K562 (cell line): ENCODE measurements around the gene GIPC3. TPM values are rescaled to one million over a fixed set of nuclear protein-coding genes. Genes with fewer than 3 reads are reported as not detected.
A peak's percentile ranks its signal among the peaks of the same experiment; 100 is the strongest.

Experiments
- ATAC-seq: fragments of 200-7000 bp; cut with Tn5 transposase; 3 replicates; pipeline ENCODE4 v1.9.1; 2020; ENCODE audit warnings: moderate library complexity
- BruUV-seq: library from RNA; stranded (reverse); fragments of 400-500 nt; replicated peaks from 2 replicates; lab custom pipeline; 2021; lab: Mats Ljungman, UMichigan
- CTCF ChIA-PET: fragments of 300-600 bp; formaldehyde crosslinking; extraction: SDS; loops from one replicate; lab custom pipeline; 2021; ENCODE audit warnings: low intra/inter-chr PET ratio; lab: Yijun Ruan, JAX
- POLR2A ChIA-PET: fragments of 300-600, 350-650 bp; sonication (Branson Sonifier 250); formaldehyde crosslinking; extraction: SDS; loops from one replicate; lab custom pipeline; 2021; ENCODE audit warnings: antibody characterized with exemption, inconsistent platforms; lab: Yijun Ruan, JAX
- DNase-seq, 4 experiments: peaks; one replicate each; pipeline versions ENCODE4 v3.0.0 to v3.0.0-alpha.2; 2011 to 2018; ENCODE audit warnings: low spot score in 3 of 4, mixed read lengths in 3 of 4; ENCODE audit errors: extremely low read depth in 1 of 4
- FAIRE-seq: peaks from 2 replicates; lab custom pipeline; 2011; peaks lifted over from hg19 to GRCh38; lab: Jason Lieb, UNC
- H2AFZ ChIP-seq: 2 replicates; pipeline ENCODE4 v1.6.0; 2011; ENCODE audit warnings: low read depth, low read length, control low read depth, inconsistent platforms
- H3K27ac ChIP-seq: fragments of 200-600 bp; 3 replicates; pipeline ENCODE4 v1.8.0; 2011; ENCODE audit warnings: low read depth, mild to moderate bottlenecking, control low read depth, inconsistent platforms, low read length, moderate library complexity, mixed read lengths; ENCODE audit errors: extremely low read depth
- H3K27me3 ChIP-seq, 2 experiments: fragments of 300-600 bp in 1 of 2; 2 replicates in 1 of 2; 3 replicates in 1 of 2; pipeline versions ENCODE4 v1.6.0 to v1.8.0; 2011; ENCODE audit warnings: inconsistent platforms in 2 of 2, low read length in 2 of 2, mild to moderate bottlenecking in 1 of 2, mixed read lengths in 1 of 2, moderate library complexity in 1 of 2; ENCODE audit not compliant: control insufficient read depth in 2 of 2, insufficient read depth in 2 of 2
- H3K36me3 ChIP-seq: fragments of 300-600 bp; 3 replicates; pipeline ENCODE4 v1.8.0; 2011; ENCODE audit warnings: mild to moderate bottlenecking, low read length, inconsistent platforms; ENCODE audit not compliant: control insufficient read depth, insufficient read depth
- H3K4me1 ChIP-seq, 2 experiments: fragments of 200-600 bp in 1 of 2; replicated peaks in 1 of 2; 2 replicates in 1 of 2; 3 replicates in 1 of 2; pipeline versions ENCODE4 v1.5.1 to v1.8.0; 2011; ENCODE audit warnings: inconsistent platforms in 2 of 2, low read length in 2 of 2, mild to moderate bottlenecking in 1 of 2, mixed read lengths in 1 of 2, moderate library complexity in 1 of 2; ENCODE audit not compliant: control insufficient read depth in 2 of 2, insufficient read depth in 2 of 2
- H3K4me2 ChIP-seq: 2 replicates; pipeline ENCODE4 v1.6.1; 2011; ENCODE audit warnings: low read length, control low read depth, inconsistent platforms, mixed read lengths; ENCODE audit not compliant: insufficient read depth
- H3K4me3 ChIP-seq: fragments of 200-600 bp; sonication (generic), shearing (Covaris generic); 2 replicates; pipeline ENCODE4 v1.5.1; 2016; ENCODE audit warnings: control low read depth, inconsistent platforms
- H3K79me2 ChIP-seq: fragments of 200-600 bp; 3 replicates; pipeline ENCODE4 v1.8.0; 2011; ENCODE audit warnings: low read length, inconsistent platforms; ENCODE audit not compliant: control insufficient read depth, insufficient read depth
- H3K9ac ChIP-seq, 2 experiments: 2 replicates each; pipeline versions ENCODE4 v1.6.0 to v1.6.1; 2011; ENCODE audit warnings: low read depth in 2 of 2, low read length in 2 of 2, control low read depth in 1 of 2, inconsistent platforms in 1 of 2, mild to moderate bottlenecking in 1 of 2, mixed read lengths in 1 of 2; ENCODE audit not compliant: insufficient read depth in 1 of 2
- H3K9me1 ChIP-seq: one replicate; pipeline ENCODE4 v1.6.0; 2011; ENCODE audit warnings: inconsistent platforms, mild to moderate bottlenecking, low read length, moderate library complexity; ENCODE audit not compliant: control insufficient read depth, insufficient read depth
- H3K9me3 ChIP-seq: replicated peaks from 2 replicates; pipeline ENCODE4 v1.5.1; 2011; ENCODE audit warnings: low read depth, low read length, inconsistent platforms; ENCODE audit not compliant: control insufficient read depth, insufficient read depth
- H4K20me1 ChIP-seq: replicated peaks from 2 replicates; pipeline ENCODE4 v1.6.1; 2011; ENCODE audit warnings: low read length, inconsistent platforms, mixed read lengths; ENCODE audit not compliant: control insufficient read depth, insufficient read depth
- BCOR ChIP-seq: fragments of 450-650 bp; IDR thresholded peaks from 2 replicates; pipeline ENCODE4 v1.6.1; 2016
- CBX1 ChIP-seq: sonication (generic); IDR thresholded peaks from 2 replicates; pipeline ENCODE4 v1.6.1; 2016; ENCODE audit warnings: antibody characterized with exemption, low read depth, mild to moderate bottlenecking
- CBX3 ChIP-seq, 2 experiments: IDR thresholded peaks; 1 replicate in 1 of 2; 2 replicates in 1 of 2; pipeline ENCODE4 v1.6.1; 2012; ENCODE audit warnings: inconsistent platforms in 2 of 2, low read length in 2 of 2, borderline replicate concordance in 1 of 2, control low read depth in 1 of 2
- CHD4 ChIP-seq: fragments of 200-600 bp; sonication (generic); IDR thresholded peaks from 3 replicates; pipeline ENCODE4 v1.6.1; 2012; ENCODE audit warnings: low read depth, mild to moderate bottlenecking, mixed read lengths, low read length, inconsistent platforms; ENCODE audit not compliant: insufficient read depth, insufficient replicate concordance, poor library complexity, severe bottlenecking
- HDAC2 ChIP-seq: fragments of 450-650 bp; IDR thresholded peaks from 2 replicates; pipeline ENCODE4 v1.6.1; 2016; ENCODE audit warnings: mild to moderate bottlenecking
- HDGF ChIP-seq: fragments of 450-650 bp; IDR thresholded peaks from 2 replicates; pipeline ENCODE4 v1.6.1; 2016
- IRF2 ChIP-seq: sonication (generic); formaldehyde crosslinking; IDR thresholded peaks from 2 replicates; pipeline ENCODE4 v1.8.1; 2022; ENCODE audit warnings: mild to moderate bottlenecking, missing genetic modification reagents
- NFIC ChIP-seq: fragments of 450-650 bp; IDR thresholded peaks from 2 replicates; pipeline ENCODE4 v1.6.1; 2017; ENCODE audit warnings: mild to moderate bottlenecking, inconsistent platforms
- PTBP1 ChIP-seq: fragments of 200-400 bp; formaldehyde crosslinking; IDR thresholded peaks from 2 replicates; pipeline ENCODE4 v1.6.1; 2017; ENCODE audit warnings: low read depth, low read length
- RBM25 ChIP-seq: fragments of 200-400 bp; formaldehyde crosslinking; IDR thresholded peaks from 2 replicates; pipeline ENCODE4 v1.6.1; 2018; ENCODE audit warnings: low read length, low read depth, moderate library complexity; ENCODE audit not compliant: severe bottlenecking
- ZNF121 ChIP-seq: sonication (generic); formaldehyde crosslinking; conservative IDR thresholded peaks from 2 replicates; pipeline ENCODE4 v1.8.0; 2022; ENCODE audit warnings: missing genetic modification reagents
- ZNF134 ChIP-seq: fragments of 250-450 bp; sonication (Bioruptor Pico); conservative IDR thresholded peaks from 2 replicates; pipeline ENCODE4 v1.4.0; 2020
- ZNF24 ChIP-seq: fragments of 450-650 bp; IDR thresholded peaks from 2 replicates; pipeline ENCODE4 v1.6.1; 2016
- ZNF431 ChIP-seq: sonication (generic); formaldehyde crosslinking; IDR thresholded peaks from 2 replicates; pipeline ENCODE4 v1.8.0; 2022; ENCODE audit warnings: mild to moderate bottlenecking, missing genetic modification reagents
- WGBS: fragments of 100-300 bp; shearing (Covaris generic); methylation state at CpG from one replicate; pipeline ENCODE4 v1.1.6; 2016; ENCODE audit warnings: low coverage, mixed read lengths; ENCODE audit not compliant: insufficient coverage; ENCODE audit errors: missing lambda C conversion rate; 5-methylcytosine and 5-hydroxymethylcytosine counted together
- in situ Hi-C: fragments of 300-500 bp; cut with MboI; formaldehyde crosslinking; loops from 4 replicates; pipeline ENCODE4 v1.15.0; 2018; ENCODE audit warnings: inconsistent platforms, mixed read lengths
- intact Hi-C: fragments of 100-400 bp; cut with micrococcal nuclease; formaldehyde crosslinking; loops from 2 replicates; pipeline ENCODE4 v1.14.2; 2022
- polyA plus RNA-seq, 8 experiments: library from polyadenylated mRNA; depleted of rRNA in 4 of 8; stranded (reverse) in 5 of 8; unstranded in 3 of 8; fragments of >200 nt; fragmentation: Nextera tagmentation in 2 of 8; fragmentation: Illumina TruSeq in 1 of 8; extraction: Ambion mirVana in 2 of 8; extraction: Trizol in 1 of 8; gene quantifications; 2 replicates each; pipeline versions ENCODE4 v1.2.1 to v1.2.3, GENCODE V29; 2011 to 2014; ENCODE audit warnings: inconsistent platforms in 1 of 8, missing spikeins in 1 of 8
- total RNA-seq, 7 experiments: library from RNA; depleted of rRNA in 6 of 7; stranded (reverse); fragments of >200 nt in 6 of 7; fragmentation: Illumina TruSeq in 2 of 7; extraction: Trizol in 2 of 7; gene quantifications; 2 replicates each; pipeline versions ENCODE4 v1.2.1 to v1.2.3, GENCODE V29; 2011 to 2021; ENCODE audit warnings: low replicate concordance in 1 of 7
- TF ChIP-seq, protein P1 (sequence below): conservative IDR thresholded peaks from 2 replicates; pipeline ENCODE4 v1.6.1; 2011; ENCODE audit warnings: low read depth, mild to moderate bottlenecking, low read length; ENCODE audit not compliant: control insufficient read depth
- TF ChIP-seq, protein P2 (sequence below): sonication (generic); formaldehyde crosslinking; IDR thresholded peaks from 2 replicates; pipeline ENCODE4 v1.4.0; 2020; ENCODE audit warnings: mild to moderate bottlenecking, missing genetic modification reagents

The GIPC3 gene
- total and polyA plus RNA-seq, 9 of the 15 experiments (the other 6 are each of a cell fraction or from before 2014, with no cell fraction given): 0.03 to 3.6 (median 1.5) TPM; not detected in 1

DNA sequence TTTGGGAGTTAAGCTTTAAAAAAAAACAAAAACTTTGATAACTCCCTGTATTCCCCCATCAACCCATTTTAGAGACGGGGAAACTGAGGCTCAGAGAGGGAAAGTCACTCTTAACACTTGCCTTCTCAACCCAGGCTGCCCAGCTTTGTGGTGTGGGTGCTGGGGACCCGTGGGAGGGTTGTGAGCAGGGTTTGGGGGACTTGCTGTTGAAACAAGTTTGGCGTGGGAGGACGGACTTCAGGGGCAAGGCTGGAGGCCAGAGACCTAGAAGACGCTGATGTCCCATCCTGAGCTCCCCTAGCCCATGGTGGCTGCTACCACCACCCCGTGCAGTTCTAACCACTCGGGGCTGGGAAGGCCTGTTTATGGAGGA is 42.1 kb downstream of the GIPC3 start:
- Histone ChIP-seq H3K4me1 (peaks cover 0 to 45% of the 10 kb centered on the region in 2 experiments; a peak in 3 of 5 replicates), H3K9me1 (no peaks in the 10 kb centered on the region), H4K20me1 (peaks cover 11% of the 10 kb centered on the region; the same call in 1 of the 2 replicates), H3K27me3 (no peaks in the 10 kb centered on the region), H3K27ac (no peak overlapping the region), H3K4me2 (peak overlapping the region; percentile 93), H3K9me3 (no peaks in the 10 kb centered on the region), H3K79me2 (peaks cover 28% of the 10 kb centered on the region), H3K9ac (no peak overlapping the region), H3K4me3 (no peak overlapping the region), H2AFZ (peak overlapping the region; percentile 88), H3K36me3 (peaks cover 29% of the 10 kb centered on the region; the same call in 1 of the 3 replicates)
- ATAC-seq (no peak), DNase-seq (no peak), FAIRE-seq (no peak)
- ChIA-PET POLR2A (interaction anchor here (0.5 to 1.1 kb wide), 7 partner anchors 12 to 353 kb away, joined by 3 to 5 read pairs (median 3); no protein-coding TSS in a partner anchor), CTCF (no interaction called here)
- 53% methylated on average over 7 of the region's 7 CpGs for WGBS
- in situ Hi-C loops: no loop called here
- intact Hi-C loops: no loop called here
- no TSS peak for BruUV-seq
- peak; percentile 99 for TF ChIP-seq HDAC2
- no peak for TF ChIP-seq ZNF134 (CRISPR knock-in tag)
- TF ChIP-seq ZNF121 (CRISPR knock-in tag): peak; percentile 43; the same call in 1 of the 2 replicates
- peak; percentile 98 for TF ChIP-seq RBM25
- TF ChIP-seq ZNF24: 0 out of 2 replicates have a peak, but pooled peaks have one; percentile 41
- peak; percentile 100 for TF ChIP-seq BCOR
- TF ChIP-seq, protein P1, sequence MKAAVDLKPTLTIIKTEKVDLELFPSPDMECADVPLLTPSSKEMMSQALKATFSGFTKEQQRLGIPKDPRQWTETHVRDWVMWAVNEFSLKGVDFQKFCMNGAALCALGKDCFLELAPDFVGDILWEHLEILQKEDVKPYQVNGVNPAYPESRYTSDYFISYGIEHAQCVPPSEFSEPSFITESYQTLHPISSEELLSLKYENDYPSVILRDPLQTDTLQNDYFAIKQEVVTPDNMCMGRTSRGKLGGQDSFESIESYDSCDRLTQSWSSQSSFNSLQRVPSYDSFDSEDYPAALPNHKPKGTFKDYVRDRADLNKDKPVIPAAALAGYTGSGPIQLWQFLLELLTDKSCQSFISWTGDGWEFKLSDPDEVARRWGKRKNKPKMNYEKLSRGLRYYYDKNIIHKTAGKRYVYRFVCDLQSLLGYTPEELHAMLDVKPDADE: 0 out of 2 replicates have a peak, but pooled peaks have one; percentile 51
- TF ChIP-seq, protein P2, sequence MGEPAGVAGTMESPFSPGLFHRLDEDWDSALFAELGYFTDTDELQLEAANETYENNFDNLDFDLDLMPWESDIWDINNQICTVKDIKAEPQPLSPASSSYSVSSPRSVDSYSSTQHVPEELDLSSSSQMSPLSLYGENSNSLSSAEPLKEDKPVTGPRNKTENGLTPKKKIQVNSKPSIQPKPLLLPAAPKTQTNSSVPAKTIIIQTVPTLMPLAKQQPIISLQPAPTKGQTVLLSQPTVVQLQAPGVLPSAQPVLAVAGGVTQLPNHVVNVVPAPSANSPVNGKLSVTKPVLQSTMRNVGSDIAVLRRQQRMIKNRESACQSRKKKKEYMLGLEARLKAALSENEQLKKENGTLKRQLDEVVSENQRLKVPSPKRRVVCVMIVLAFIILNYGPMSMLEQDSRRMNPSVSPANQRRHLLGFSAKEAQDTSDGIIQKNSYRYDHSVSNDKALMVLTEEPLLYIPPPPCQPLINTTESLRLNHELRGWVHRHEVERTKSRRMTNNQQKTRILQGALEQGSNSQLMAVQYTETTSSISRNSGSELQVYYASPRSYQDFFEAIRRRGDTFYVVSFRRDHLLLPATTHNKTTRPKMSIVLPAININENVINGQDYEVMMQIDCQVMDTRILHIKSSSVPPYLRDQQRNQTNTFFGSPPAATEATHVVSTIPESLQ (CRISPR knock-in tag): 0 out of 2 replicates have a peak, but pooled peaks have one; percentile 25
- no peak for TF ChIP-seq ZNF431 (CRISPR knock-in tag)
- TF ChIP-seq CHD4: peak; percentile 100
- peak; percentile 94; the same call in 1 of the 2 replicates for TF ChIP-seq PTBP1
- 0 out of 2 replicates have a peak, but pooled peaks have one; percentile 11 for TF ChIP-seq NFIC
- peak in 1 of 2 experiments; percentile 95; a peak in 2 of 3 replicates for TF ChIP-seq CBX3 (IDR thresholded peaks at IDR 0.05; ENCODE audit: borderline replicate concordance in 1 of 2, low read length in 2 of 2)
- TF ChIP-seq IRF2 (CRISPR knock-in tag): no peak
- TF ChIP-seq HDGF: peak; percentile 81; the same call in 1 of the 2 replicates
- peak; percentile 100 for TF ChIP-seq CBX1
